Right cardiac atrium (tissue), 5 donors: ENCODE data around the gene GRM7. TPM values are rescaled to one million over a fixed set of nuclear protein-coding genes. Genes with fewer than 3 reads are reported as not detected.
A peak's percentile ranks its signal among the peaks of the same experiment; 100 is the strongest.

Experiments
- ATAC-seq, 2 donors: fragments of 200-7000 bp; cut with Tn5 transposase; one replicate each; pipeline versions ENCODE4 v1.8.0 to v1.9.1; 2020; ENCODE audit warnings: moderate library complexity in 2 of 2, mild to moderate bottlenecking in 1 of 2
- DNase-seq, 3 donors: peaks; one replicate each; pipeline ENCODE4 v3.0.0-alpha.2; 2020
- H3K27ac ChIP-seq: one replicate; pipeline ENCODE4 v1.5.1; 2013; ENCODE audit warnings: mild to moderate bottlenecking, low read length, control low read depth, moderate library complexity
- H3K27me3 ChIP-seq: one replicate; pipeline ENCODE4 v1.6.1; 2013; ENCODE audit not compliant: control insufficient read depth, insufficient read depth
- H3K4me1 ChIP-seq: one replicate; pipeline ENCODE4 v1.6.1; 2013; ENCODE audit warnings: low read length; ENCODE audit not compliant: control insufficient read depth, insufficient read depth
- H3K4me3 ChIP-seq: one replicate; pipeline ENCODE4 v1.5.1; 2013; ENCODE audit warnings: low read length, control low read depth
- H3K9me3 ChIP-seq: one replicate; pipeline ENCODE4 v1.6.1; 2013; ENCODE audit warnings: low read length; ENCODE audit not compliant: control insufficient read depth
- WGBS: extraction: QIAGEN DNeasy Blood & Tissue Kit; methylation state at CpG from one replicate; pipeline ENCODE4 v1.1.7; 2013; 5-methylcytosine and 5-hydroxymethylcytosine counted together
- intact Hi-C, 4 donors: fragments of 100-400 bp; cut with DNase I; formaldehyde crosslinking; loops; one replicate each; pipeline versions ENCODE4 v1.11.0 to v1.14.0; 2022 to 2023
- polyA plus RNA-seq: library from polyadenylated mRNA; stranded (reverse); fragments of 200-250 nt; gene quantifications from one replicate; pipeline ENCODE4 v1.2.3, GENCODE V29; 2013
- total RNA-seq, 4 donors: library from RNA; stranded (reverse); fragmentation: NEBNext Ultra II Directional; extraction: Animal tissue kit (Norgen Biotek cat#: 25700); gene quantifications; one replicate each; pipeline ENCODE4 v1.2.1, GENCODE V29; 2021
- donor health status: healthy with polysubstance abuse.
- donor health status: DM: no; HTN: yes; CAD: no.
- donor health status: DM: no; HTN: no; CAD: no.
- donor health status: DM: no; HTN: yes; CAD: no; lungs with severe emphysema.
- donor health status: DM: yes; HTN: yes; CAD: no.

The GRM7 gene
- total and polyA plus RNA-seq, 5 donors: not detected

- Histone ChIP-seq H3K9me3 (no peaks in the 10 kb centered on the region), H3K27me3 (no peaks in the 10 kb centered on the region), H3K27ac (no peak overlapping the region), H3K4me1 (peaks cover 2% of the 10 kb centered on the region), H3K4me3 (no peak overlapping the region)
- ATAC-seq: no peak
- DNase-seq: no peak
- intact Hi-C loops: no loop called here
- WGBS: 89% methylated on average over 4 of the region's 4 CpGs
Observed at GRCh38 chr3:7503431-7503830, 642.5 kb downstream of the GRM7 start.

GRCh38 chr3:7504886-7505775 lies 644.2 kb downstream of the GRM7 start:
- Histone ChIP-seq H3K4me1 (peaks cover 2% of the 10 kb centered on the region), H3K27ac (peak overlapping the region; percentile 56), H3K9me3 (no peaks in the 10 kb centered on the region), H3K27me3 (no peaks in the 10 kb centered on the region), H3K4me3 (no peak overlapping the region)
- intact Hi-C loops: no loop called here
- ATAC-seq: peak; percentile 67 to 96
- peak; percentile 34 to 53 (median 41) for DNase-seq
- 81% methylated on average over 3 of the region's 3 CpGs for WGBS

- Histone ChIP-seq H3K27ac (no peak overlapping the region), H3K9me3 (no peaks in the 10 kb centered on the region), H3K4me3 (no peak overlapping the region), H3K4me1 (peaks cover 2% of the 10 kb centered on the region), H3K27me3 (no peaks in the 10 kb centered on the region)
- DNase-seq (no peak), ATAC-seq (no peak)
- 96% methylated on average over 2 of the region's 2 CpGs for WGBS
- intact Hi-C loops: no loop called here
Observed at GRCh38 chr3:7506606-7507180, 645.8 kb downstream of the GRM7 start.

GRCh38 chr3:7508821-7509220 lies 647.9 kb downstream of the GRM7 start:
- Histone ChIP-seq H3K4me1 (peaks cover 2% of the 10 kb centered on the region), H3K4me3 (no peak overlapping the region), H3K9me3 (no peaks in the 10 kb centered on the region), H3K27ac (no peak overlapping the region), H3K27me3 (no peaks in the 10 kb centered on the region)
- ATAC-seq: no peak
- intact Hi-C loops: no loop called here
- DNase-seq: no peak
- 46% methylated on average over 2 of the region's 2 CpGs for WGBS

GRCh38 chr3:7512048-7512447 lies 651.1 kb downstream of the GRM7 start:
- no peak for DNase-seq
- no peak for ATAC-seq
- H3K9me3 ChIP-seq: no peaks in the 10 kb centered on the region
- 88% methylated on average over 1 of the region's 1 CpG for WGBS
- H3K27me3 ChIP-seq: no peaks in the 10 kb centered on the region
- H3K4me3 ChIP-seq: no peak overlapping the region
- intact Hi-C loops: no loop called here
- H3K27ac ChIP-seq: no peak overlapping the region
- H3K4me1 ChIP-seq: no peaks in the 10 kb centered on the region

GRCh38 chr3:7518026-7518425 lies 657.1 kb downstream of the GRM7 start:
- Histone ChIP-seq H3K4me1 (no peaks in the 10 kb centered on the region), H3K27ac (no peak overlapping the region), H3K9me3 (no peaks in the 10 kb centered on the region), H3K4me3 (no peak overlapping the region), H3K27me3 (no peaks in the 10 kb centered on the region)
- ATAC-seq (peak in 1 of 2 donors; percentile 14), DNase-seq (no peak)
- intact Hi-C loops: no loop called here
- WGBS: 40% methylated on average over 3 of the region's 3 CpGs

- intact Hi-C loops: no loop called here
- no peak overlapping the region for H3K27ac ChIP-seq
Observed at GRCh38 chr3:7518456-7518855, 657.5 kb downstream of the GRM7 start.

GRCh38 chr3:7520059-7520458 lies 659.1 kb downstream of the GRM7 start:
- WGBS: 84% methylated on average over 1 of the region's 1 CpG
- Histone ChIP-seq H3K4me1 (no peaks in the 10 kb centered on the region), H3K27me3 (no peaks in the 10 kb centered on the region), H3K4me3 (no peak overlapping the region), H3K9me3 (no peaks in the 10 kb centered on the region), H3K27ac (no peak overlapping the region)
- intact Hi-C loops: no loop called here
- no peak for DNase-seq
- ATAC-seq: no peak

More at GRCh38 chr3:7518456-7518855, 657.5 kb downstream of the GRM7 start:
- H3K9me3 ChIP-seq: no peaks in the 10 kb centered on the region
- H3K4me3 ChIP-seq: no peak overlapping the region
- H3K4me1 ChIP-seq: no peaks in the 10 kb centered on the region
- ATAC-seq: no peak
- DNase-seq: no peak
- H3K27me3 ChIP-seq: no peaks in the 10 kb centered on the region

GRCh38 chr3:7520593-7520992 lies 659.7 kb downstream of the GRM7 start:
- Histone ChIP-seq H3K9me3 (no peaks in the 10 kb centered on the region), H3K4me1 (no peaks in the 10 kb centered on the region), H3K27ac (no peak overlapping the region), H3K4me3 (no peak overlapping the region), H3K27me3 (no peaks in the 10 kb centered on the region)
- WGBS: 85% methylated on average over 1 of the region's 1 CpG
- intact Hi-C loops: no loop called here
- DNase-seq: no peak
- no peak for ATAC-seq

- no peaks in the 10 kb centered on the region for H3K9me3 ChIP-seq
- DNase-seq (peak in 2 of 3 donors; percentile 35 to 61), ATAC-seq (no peak)
- H3K4me3 ChIP-seq: no peak overlapping the region
- no peak overlapping the region for H3K27ac ChIP-seq
- no peaks in the 10 kb centered on the region for H3K4me1 ChIP-seq
- H3K27me3 ChIP-seq: no peaks in the 10 kb centered on the region
- intact Hi-C loops: no loop called here
Observed at GRCh38 chr3:7536510-7536909, 675.6 kb downstream of the GRM7 start.

GRCh38 chr3:7536921-7537320 lies 676.0 kb downstream of the GRM7 start:
- Histone ChIP-seq H3K27me3 (no peaks in the 10 kb centered on the region), H3K4me3 (no peak overlapping the region), H3K4me1 (no peaks in the 10 kb centered on the region), H3K9me3 (no peaks in the 10 kb centered on the region), H3K27ac (no peak overlapping the region)
- intact Hi-C loops: no loop called here
- DNase-seq: no peak
- WGBS: 93% methylated on average over 1 of the region's 1 CpG
- no peak for ATAC-seq
